ENCODE measurements around the gene KLHL35. TPM values are rescaled to one million over a fixed set of nuclear protein-coding genes. Genes with fewer than 3 reads are reported as not detected.

KLHL35 gene
- total and polyA plus RNA-seq, 2 experiments from 2014 or later: 0.63 to 1.7 TPM

GRCh38 chr11:75433443-75433842 is 440 bp upstream of the KLHL35 start:
- Histone ChIP-seq H3K9me3 (ENCODE audit: low read depth) (peaks cover 5% of the 10 kb centered on the region), H3K9me2 (replicated peaks; ENCODE audit: insufficient read depth) (no peaks in the 10 kb centered on the region), H3K79me2 (no peaks in the 10 kb centered on the region), H3K27me3 (peaks cover 45% of the 10 kb centered on the region), H3K4me3 (no peak overlapping the region), H3K27ac (no peak overlapping the region), H3K4me2 (no peak overlapping the region), H3K36me3 (replicated peaks; ENCODE audit: insufficient read depth, low read depth) (no peaks in the 10 kb centered on the region), H3K4me1 (ENCODE audit: insufficient read depth) (no peaks in the 10 kb centered on the region), H4K20me1 (ENCODE audit: insufficient read depth, poor library complexity, severe bottlenecking) (no peaks in the 10 kb centered on the region), H2AFZ (no peak overlapping the region)
- WGBS (ENCODE audit: low lambda C conversion rate, missing lambda C conversion rate): 90% methylated on average over 6 of the region's 6 CpGs
- no peak for DNase-seq (ENCODE audit: low spot score)
- TF ChIP-seq CTCF (IDR thresholded peaks at IDR 0.05; ENCODE audit: poor library complexity) (no peak), EZH2phosphoT487 (IDR thresholded peaks at IDR 0.05; ENCODE audit: low read depth, severe bottlenecking, unreplicated experiment) (no peak), EZH2 (IDR thresholded peaks at IDR 0.05; ENCODE audit: borderline replicate concordance) (no peak)

GRCh38 chr11:75431533-75432525 is 1.2 kb downstream of the KLHL35 start:
- Histone ChIP-seq H3K4me1 (ENCODE audit: insufficient read depth) (no peaks in the 10 kb centered on the region), H3K27ac (no peak overlapping the region), H3K79me2 (no peaks in the 10 kb centered on the region), H3K9me2 (replicated peaks; ENCODE audit: insufficient read depth) (no peaks in the 10 kb centered on the region), H4K20me1 (ENCODE audit: insufficient read depth, poor library complexity, severe bottlenecking) (no peaks in the 10 kb centered on the region), H3K4me2 (no peak overlapping the region), H2AFZ (no peak overlapping the region), H3K36me3 (replicated peaks; ENCODE audit: insufficient read depth, low read depth) (no peaks in the 10 kb centered on the region), H3K27me3 (peaks cover 45% of the 10 kb centered on the region), H3K9me3 (ENCODE audit: low read depth) (peaks cover 5% of the 10 kb centered on the region), H3K4me3 (no peak overlapping the region)
- TF ChIP-seq EZH2phosphoT487 (IDR thresholded peaks at IDR 0.05; ENCODE audit: low read depth, severe bottlenecking, unreplicated experiment) (no peak), CTCF (IDR thresholded peaks at IDR 0.05; ENCODE audit: poor library complexity) (no peak)
- WGBS (ENCODE audit: low lambda C conversion rate, missing lambda C conversion rate): 60% methylated on average over 16 of the region's 16 CpGs
- DNase-seq (ENCODE audit: low spot score): no peak

GRCh38 chr11:75430714-75431532 is 2.1 kb downstream of the KLHL35 start:
- Histone ChIP-seq H3K4me1 (ENCODE audit: insufficient read depth) (no peaks in the 10 kb centered on the region), H3K27me3 (peaks cover 45% of the 10 kb centered on the region), H3K27ac (no peak overlapping the region), H2AFZ (peak overlapping the region; percentile 28), H4K20me1 (ENCODE audit: insufficient read depth, poor library complexity, severe bottlenecking) (no peaks in the 10 kb centered on the region), H3K79me2 (no peaks in the 10 kb centered on the region), H3K9me3 (ENCODE audit: low read depth) (peaks cover 5% of the 10 kb centered on the region), H3K9me2 (replicated peaks; ENCODE audit: insufficient read depth) (no peaks in the 10 kb centered on the region), H3K4me3 (no peak overlapping the region), H3K36me3 (replicated peaks; ENCODE audit: insufficient read depth, low read depth) (no peaks in the 10 kb centered on the region), H3K4me2 (peak overlapping the region; percentile 79)
- WGBS (ENCODE audit: low lambda C conversion rate, missing lambda C conversion rate): 47% methylated on average over 32 of the region's 32 CpGs
- TF ChIP-seq CTCF (IDR thresholded peaks at IDR 0.05; ENCODE audit: poor library complexity): no peak
- no peak for TF ChIP-seq EZH2phosphoT487 (IDR thresholded peaks at IDR 0.05; ENCODE audit: low read depth, severe bottlenecking, unreplicated experiment)
- TF ChIP-seq EZH2 (IDR thresholded peaks at IDR 0.05; ENCODE audit: borderline replicate concordance): no peak
- DNase-seq (ENCODE audit: low spot score): no peak
